Neural cell (in vitro differentiated cells): Measurements from ENCODE around the gene USP37. TPM values are rescaled to one million over a fixed set of nuclear protein-coding genes. Genes with fewer than 3 reads are reported as not detected.

Experiments
- H2AFZ ChIP-seq: fragments of 200-600, 300-800 bp; sonication (generic), shearing (Covaris generic); 2 replicates; pipeline ENCODE4 v1.6.0; 2014; ENCODE audit warnings: low read depth, mild to moderate bottlenecking, antibody characterized with exemption, low read length, moderate library complexity
- H3F3A ChIP-seq: fragments of 200-600 bp; shearing (Covaris generic); 2 replicates; pipeline ENCODE4 v1.6.1; 2016; ENCODE audit warnings: mild to moderate bottlenecking, moderate library complexity, mixed read lengths, antibody characterized with exemption, low read length; ENCODE audit not compliant: insufficient read depth, poor library complexity, severe bottlenecking
- H3K27ac ChIP-seq: fragments of 200-600, 300-800 bp; sonication (generic), shearing (Covaris generic); 2 replicates; pipeline ENCODE4 v1.5.1; 2014; ENCODE audit warnings: mild to moderate bottlenecking, low read length, moderate library complexity
- H3K27me3 ChIP-seq: fragments of 300-800, 200-600 bp; sonication (generic), shearing (Covaris generic); 2 replicates; pipeline ENCODE4 v1.6.0; 2014; ENCODE audit warnings: mild to moderate bottlenecking, low read depth, low read length, moderate library complexity; ENCODE audit not compliant: insufficient read depth
- H3K36me3 ChIP-seq: fragments of 300-800, 200-600 bp; sonication (generic), shearing (Covaris generic); 2 replicates; pipeline ENCODE4 v1.5.1; 2014; ENCODE audit warnings: mild to moderate bottlenecking, antibody characterized with exemption, low read length, moderate library complexity; ENCODE audit not compliant: insufficient read depth
- H3K4me2 ChIP-seq: fragments of 300-800, 200-600 bp; sonication (generic), shearing (Covaris generic); 2 replicates; pipeline ENCODE4 v1.6.0; 2014; ENCODE audit warnings: mild to moderate bottlenecking, low read length
- H3K4me3 ChIP-seq: fragments of 300-800, 200-600 bp; sonication (generic), shearing (Covaris generic); 2 replicates; pipeline ENCODE4 v1.5.1; 2014; ENCODE audit warnings: mild to moderate bottlenecking, low read length, moderate library complexity
- H3K79me2 ChIP-seq: fragments of 200-600 bp; shearing (Covaris generic); replicated peaks from 2 replicates; pipeline ENCODE4 v1.6.0; 2014; ENCODE audit warnings: mild to moderate bottlenecking, low read length, moderate library complexity; ENCODE audit not compliant: insufficient read depth
- H3K9ac ChIP-seq: fragments of 300-800, 200-600 bp; sonication (generic), shearing (Covaris generic); 2 replicates; pipeline ENCODE4 v1.6.1; 2016; ENCODE audit warnings: mild to moderate bottlenecking, low read length, mixed read lengths
- H3K9me2 ChIP-seq: fragments of 200-600 bp; shearing (Covaris generic); 2 replicates; pipeline ENCODE4 v1.6.1; 2016; ENCODE audit warnings: mild to moderate bottlenecking, low read length, mixed read lengths; ENCODE audit not compliant: insufficient read depth
- H3K9me3 ChIP-seq: fragments of 200-600, 300-800 bp; sonication (generic), shearing (Covaris generic); 2 replicates; pipeline ENCODE4 v1.6.1; 2016; ENCODE audit warnings: mild to moderate bottlenecking, mixed run types, low read length, moderate library complexity, mixed read lengths
- H4K20me1 ChIP-seq: fragments of 200-600 bp; shearing (Covaris generic); 2 replicates; pipeline ENCODE4 v1.6.1; 2016; ENCODE audit warnings: mild to moderate bottlenecking, mixed run types; ENCODE audit not compliant: insufficient read depth
- CTCF ChIP-seq: fragments of 450-650 bp; IDR thresholded peaks from 2 replicates; pipeline ENCODE4 v1.5.1; 2014; ENCODE audit warnings: antibody characterized with exemption, mild to moderate bottlenecking, moderate library complexity; ENCODE audit not compliant: poor library complexity, severe bottlenecking
- EP300 ChIP-seq: fragments of 450-650 bp; conservative IDR thresholded peaks from 2 replicates; pipeline ENCODE4 v1.6.1; 2014; ENCODE audit warnings: antibody characterized with exemption, mild to moderate bottlenecking, moderate library complexity; ENCODE audit not compliant: poor library complexity, severe bottlenecking
- EZH2 ChIP-seq: fragments of 200-600, 300-800 bp; shearing (Covaris generic), sonication (generic); IDR thresholded peaks from 2 replicates; pipeline ENCODE4 v1.6.1; 2014; ENCODE audit warnings: antibody characterized with exemption, low read length, borderline replicate concordance, mild to moderate bottlenecking; ENCODE audit not compliant: insufficient read depth, poor library complexity, severe bottlenecking
- MXI1 ChIP-seq: fragments of 450-650 bp; conservative IDR thresholded peaks from 2 replicates; pipeline ENCODE4 v1.6.1; 2014; ENCODE audit warnings: antibody characterized with exemption, mild to moderate bottlenecking; ENCODE audit not compliant: poor library complexity, severe bottlenecking
- POLR2AphosphoS5 ChIP-seq: IDR thresholded peaks from 2 replicates; pipeline ENCODE4 v1.6.1; 2012
- RAD21 ChIP-seq: fragments of 450-650 bp; conservative IDR thresholded peaks from 2 replicates; pipeline ENCODE4 v1.6.1; 2014; ENCODE audit warnings: antibody characterized with exemption, mild to moderate bottlenecking, moderate library complexity
- REST ChIP-seq: IDR thresholded peaks from 2 replicates; pipeline ENCODE4 v1.6.1; 2012; ENCODE audit warnings: borderline replicate concordance
- SMC3 ChIP-seq: fragments of 450-650 bp; conservative IDR thresholded peaks from 2 replicates; pipeline ENCODE4 v1.6.1; 2014; ENCODE audit warnings: antibody characterized with exemption, mild to moderate bottlenecking, moderate library complexity; ENCODE audit not compliant: poor library complexity
- TAF1 ChIP-seq: IDR thresholded peaks from 2 replicates; pipeline ENCODE4 v1.6.1; 2012; ENCODE audit warnings: low read depth
- polyA plus RNA-seq: library from polyadenylated mRNA; depleted of rRNA; stranded (reverse); fragments of >200 nt; gene quantifications from 2 replicates; pipeline ENCODE4 v1.2.3, GENCODE V29; 2014

The USP37 gene
- polyA plus RNA-seq, 1 donor from 2014 or later: 16.5 TPM

- Histone ChIP-seq H3K79me2 (no peaks in the 10 kb centered on the region), H4K20me1 (no peaks in the 10 kb centered on the region), H3K27ac (no peak overlapping the region), H3K4me3 (no peak overlapping the region), H3K36me3 (no peaks in the 10 kb centered on the region), H3F3A (no peaks in the 10 kb centered on the region), H3K9me3 (no peaks in the 10 kb centered on the region), H2AFZ (no peak overlapping the region), H3K27me3 (no peaks in the 10 kb centered on the region), H3K4me2 (no peak overlapping the region), H3K9me2 (no peaks in the 10 kb centered on the region), H3K9ac (no peak overlapping the region)
- no peak for TF ChIP-seq EZH2
- no peak for TF ChIP-seq TAF1
- TF ChIP-seq CTCF: no peak
- TF ChIP-seq RAD21: no peak
- no peak for TF ChIP-seq POLR2AphosphoS5
- TF ChIP-seq SMC3: no peak
- no peak for TF ChIP-seq MXI1
- TF ChIP-seq REST: no peak
- TF ChIP-seq EP300: no peak
These were observed 131.2 kb downstream of the USP37 start for GRCh38 chr2:218436992-218437391.

GRCh38 chr2:218435003-218435982, 132.9 kb downstream of the USP37 start:
- TF ChIP-seq SMC3 (no peak), EP300 (no peak), TAF1 (no peak), CTCF (no peak), RAD21 (no peak), POLR2AphosphoS5 (no peak), EZH2 (no peak), REST (no peak), MXI1 (no peak)
- no peaks in the 10 kb centered on the region for H4K20me1 ChIP-seq
- no peak overlapping the region for H2AFZ ChIP-seq
- H3K79me2 ChIP-seq: no peaks in the 10 kb centered on the region
- H3K4me3 ChIP-seq: no peak overlapping the region
- H3K27me3 ChIP-seq: no peaks in the 10 kb centered on the region
- H3F3A ChIP-seq: no peaks in the 10 kb centered on the region
- no peak overlapping the region for H3K27ac ChIP-seq
- H3K4me2 ChIP-seq: no peak overlapping the region
- H3K9me3 ChIP-seq: no peaks in the 10 kb centered on the region
- H3K9me2 ChIP-seq: no peaks in the 10 kb centered on the region
- H3K36me3 ChIP-seq: no peaks in the 10 kb centered on the region
- no peak overlapping the region for H3K9ac ChIP-seq
